NCI-H1694 treated with DMSO at 0.1 percent for 48 hours (cell line): ENCODE data around the gene HSFX2.
"Not testable (repeated sequence)": the region's sequence is repeated elsewhere in the genome, so short reads cannot be mapped to it uniquely, and the experiment has no call there.

Source experiments
- DNase-seq: peaks from one replicate; lab custom pipeline; 2025; lab: John Stamatoyannopoulos, UW

HSFX2 gene

DNA sequence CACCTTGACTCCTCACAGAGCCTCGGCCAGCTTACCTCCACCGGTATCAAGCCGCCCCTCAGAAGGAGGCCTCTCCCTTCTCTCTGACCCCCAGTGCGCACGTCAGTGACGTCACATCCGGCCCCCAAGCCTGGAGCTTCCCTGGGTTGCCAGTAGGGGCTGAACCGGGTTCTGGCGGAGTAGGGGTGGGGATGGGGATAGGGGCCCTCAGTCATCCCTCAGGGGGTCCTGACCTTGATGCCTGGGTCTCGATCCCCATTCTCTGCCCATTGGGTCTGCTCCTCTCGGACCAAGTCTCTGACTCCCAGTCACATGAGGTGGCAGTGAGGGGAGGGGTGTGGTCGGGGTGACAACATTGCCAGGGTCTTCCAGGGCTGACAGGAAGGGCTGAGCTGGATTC lies 7.8 kb downstream of the HSFX2 start, which contains the start of gene MAGEA9B:
Gene MAGEA9B, minus strand, starts transcription at position 101 of the 400 bp plus-strand sequence. CDS start 4,280 bp downstream, outside the sequence.
- DNase-seq: not testable (repeated sequence)

DNA sequence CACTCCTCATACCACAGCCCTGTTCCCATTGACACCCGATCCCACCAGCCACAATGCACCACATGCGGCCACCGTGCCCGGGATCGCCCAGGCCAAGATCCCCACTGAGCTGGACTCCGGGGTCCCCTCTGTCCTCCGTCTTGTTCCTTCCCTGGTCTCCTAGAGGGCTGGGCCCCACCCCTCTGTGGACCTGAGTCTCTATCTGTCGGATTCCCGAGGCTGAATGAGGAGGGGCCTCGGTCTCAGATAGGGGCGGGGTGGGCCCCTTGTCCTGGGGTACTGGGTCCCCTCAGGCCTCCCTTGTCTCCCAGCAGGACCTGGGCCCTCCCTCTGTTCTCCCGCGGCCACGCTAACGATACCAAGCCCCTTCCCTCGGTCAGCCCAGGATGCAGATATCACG lies 9.5 kb downstream of the HSFX2 start:
- not testable (repeated sequence) for DNase-seq

DNA sequence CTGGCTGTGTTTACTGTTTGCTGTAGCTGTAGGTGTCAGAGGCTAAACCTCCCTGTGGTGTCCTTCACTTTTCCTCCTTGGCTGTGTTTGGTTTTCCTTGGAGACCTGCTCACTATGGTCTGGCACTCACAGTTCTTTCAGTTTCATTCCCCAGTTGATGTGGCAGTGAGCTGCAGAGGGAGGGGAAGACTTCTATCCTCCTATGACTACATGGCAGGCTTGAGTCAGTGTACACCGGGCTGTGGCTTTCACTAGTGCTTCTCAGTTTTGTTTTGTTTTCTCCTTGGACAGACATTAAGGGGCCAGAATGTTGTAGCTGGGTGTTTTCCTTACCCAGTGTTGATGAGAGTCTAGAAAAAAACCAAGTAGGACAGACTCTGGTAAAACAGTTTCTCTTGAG lies 21.7 kb downstream of the HSFX2 start:
- DNase-seq: not testable (repeated sequence)

DNA sequence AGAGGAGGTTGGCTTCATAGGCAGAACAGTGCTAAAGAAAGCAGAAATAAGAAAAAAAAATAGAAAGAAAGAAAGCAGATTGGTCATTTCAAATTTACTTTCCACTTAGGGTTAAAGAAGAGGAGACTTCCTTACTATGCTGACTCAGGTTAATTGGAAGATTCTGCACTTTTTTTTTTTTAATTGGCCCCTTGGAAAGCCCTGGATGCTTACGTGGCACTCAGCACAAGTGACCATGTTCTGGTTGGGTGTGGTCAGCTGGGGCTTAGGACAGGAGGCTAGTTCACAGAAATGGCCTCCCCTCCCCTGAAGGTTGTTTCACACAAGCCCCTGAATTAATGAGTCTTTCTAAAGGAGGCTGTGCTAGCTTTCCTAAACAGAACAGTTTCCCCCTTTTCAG lies 22.4 kb downstream of the HSFX2 start:
- DNase-seq: no peak

DNA sequence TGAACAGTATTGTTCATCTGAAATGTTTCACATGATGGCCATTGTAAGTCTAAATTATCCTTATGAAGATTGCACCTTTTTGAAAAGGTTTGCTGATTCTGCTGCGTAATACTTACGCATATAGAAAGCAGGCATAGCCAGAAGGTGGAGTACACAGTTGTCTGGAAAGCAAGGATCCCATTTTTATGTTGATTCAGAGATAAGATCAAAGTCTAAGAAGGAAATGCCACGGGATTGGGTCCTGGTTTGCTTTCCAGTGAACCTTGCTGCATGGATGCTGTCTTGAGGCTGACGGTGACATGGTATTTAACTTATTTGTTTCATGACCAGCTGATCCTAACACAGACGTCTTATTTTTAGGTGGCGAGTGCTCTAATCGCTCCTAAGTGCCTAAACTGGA lies 23.3 kb downstream of the HSFX2 start:
- DNase-seq: no peak

DNA sequence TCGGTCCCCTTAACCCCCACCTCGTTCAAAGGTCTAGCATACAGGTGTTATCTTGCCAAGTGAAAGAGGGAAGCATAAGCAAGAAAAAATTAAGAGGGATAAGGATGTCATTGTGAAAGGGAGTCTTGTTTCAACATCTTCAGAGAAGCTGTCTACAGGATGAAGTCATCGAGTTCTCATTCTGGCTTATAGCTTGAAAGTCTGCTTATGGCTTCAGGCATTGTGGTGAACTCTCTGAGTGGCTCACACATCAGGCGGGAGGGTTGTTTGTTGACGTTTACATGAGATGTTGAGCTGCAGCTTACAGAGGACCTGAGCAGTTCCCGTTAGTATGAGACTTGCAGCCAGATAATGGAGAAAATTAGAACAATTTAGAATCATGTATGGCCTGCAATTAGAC lies 24.4 kb downstream of the HSFX2 start:
- DNase-seq: no peak

DNA sequence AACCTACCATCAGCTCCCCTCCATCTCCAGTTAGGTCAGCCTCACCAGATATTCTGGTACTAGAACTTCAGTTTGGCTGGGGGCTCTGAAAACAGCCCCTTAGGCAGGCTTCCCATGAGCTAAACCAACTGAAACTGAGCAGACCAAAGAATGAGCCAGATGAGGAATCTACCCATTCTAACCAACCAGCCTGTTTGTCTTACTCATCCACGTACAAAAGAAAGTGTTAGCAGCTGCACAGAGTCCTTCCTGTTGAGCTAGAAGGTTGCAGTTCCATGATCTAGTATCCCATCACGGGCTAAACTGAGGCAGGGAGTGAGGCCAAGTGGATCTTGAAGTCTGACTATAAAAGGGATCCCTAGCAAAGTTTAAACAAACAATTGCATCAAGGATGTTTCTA lies 25.3 kb downstream of the HSFX2 start:
- no peak for DNase-seq

DNA sequence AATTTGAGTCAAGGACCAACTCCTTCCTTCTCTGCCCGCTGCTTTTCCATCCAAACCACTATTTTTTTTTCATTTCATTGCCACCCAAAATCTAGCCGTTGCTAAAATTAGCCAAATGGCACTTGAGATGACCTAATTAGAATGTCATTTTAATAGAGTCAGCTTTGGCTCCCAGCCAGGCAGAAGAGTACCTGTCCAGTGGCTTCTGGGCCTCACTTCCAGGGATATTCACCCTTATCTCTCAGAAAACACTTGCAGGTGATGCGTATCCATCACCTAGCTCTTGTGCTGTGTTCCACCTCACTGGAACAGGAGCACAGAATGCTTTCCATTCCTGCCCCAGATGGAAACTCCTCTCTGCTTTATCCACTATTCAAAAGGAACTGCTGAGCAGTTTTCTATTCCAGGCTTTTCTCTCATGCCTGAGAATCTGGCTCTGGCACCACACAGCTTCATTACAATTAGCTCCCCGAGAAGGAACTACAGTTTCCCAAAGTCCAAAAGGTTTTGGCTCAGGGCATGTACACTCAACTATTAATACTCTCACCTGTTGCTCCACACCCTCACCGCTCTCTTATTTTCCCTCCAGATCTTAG lies 26.3 kb downstream of the HSFX2 start:
- no peak for DNase-seq

DNA sequence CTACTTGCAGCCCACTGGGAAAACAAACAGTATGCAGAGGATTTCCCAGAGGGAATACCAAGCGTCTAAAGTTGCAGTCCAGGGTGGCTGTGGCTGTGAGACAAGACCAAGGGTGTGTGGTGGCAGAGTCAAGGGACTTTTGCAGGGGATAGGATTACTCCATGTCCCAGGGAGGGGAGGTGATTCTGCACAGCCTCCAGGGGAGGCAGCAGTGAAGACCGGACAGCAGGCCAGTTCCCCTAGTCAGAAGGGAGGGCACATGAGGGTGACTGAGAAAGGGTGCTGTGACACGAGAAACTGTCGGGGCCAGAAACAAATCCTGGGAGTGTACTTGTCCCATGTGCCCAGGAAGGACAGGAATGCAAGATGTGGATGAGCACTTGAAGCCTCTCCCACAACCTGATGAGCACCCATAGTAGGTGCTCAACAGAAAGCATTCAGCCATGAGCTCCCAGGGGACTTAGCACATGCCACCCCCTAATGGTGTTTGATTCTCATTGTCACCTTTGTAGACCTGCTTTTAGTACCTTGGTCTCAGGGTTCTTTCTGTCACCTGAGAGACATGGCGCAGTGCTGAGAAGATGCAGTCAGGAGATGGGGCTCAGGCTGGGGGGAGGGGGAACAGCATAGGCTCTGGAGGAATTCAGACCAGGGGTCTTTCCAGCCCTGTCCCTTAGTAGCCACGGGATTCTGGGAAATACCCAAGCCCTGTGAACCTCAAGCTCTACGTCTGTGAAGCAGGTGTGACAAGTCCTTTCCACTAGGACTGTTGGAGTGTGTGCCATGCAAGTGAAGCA lies 27.3 kb downstream of the HSFX2 start:
- no peak for DNase-seq

DNA sequence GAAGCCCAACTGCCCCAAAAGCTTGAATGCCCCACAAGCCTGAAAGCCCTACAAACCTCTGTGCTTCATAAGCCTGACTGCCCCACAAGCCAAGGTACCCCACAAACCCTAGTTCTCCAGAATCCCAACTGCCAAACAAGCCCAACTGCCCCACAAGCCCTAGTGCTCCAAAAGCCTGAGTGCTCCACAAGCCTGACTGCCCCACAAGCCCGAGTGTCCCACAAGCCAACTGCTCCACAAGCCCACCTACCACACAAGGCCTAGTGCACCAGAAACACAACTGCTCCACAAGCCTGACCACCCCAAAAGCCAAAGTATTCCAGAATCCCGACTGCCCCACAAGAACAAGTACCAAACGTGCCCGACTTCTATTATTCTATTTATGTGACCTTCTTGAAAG lies 31.8 kb downstream of the HSFX2 start:
- DNase-seq: no peak

DNA sequence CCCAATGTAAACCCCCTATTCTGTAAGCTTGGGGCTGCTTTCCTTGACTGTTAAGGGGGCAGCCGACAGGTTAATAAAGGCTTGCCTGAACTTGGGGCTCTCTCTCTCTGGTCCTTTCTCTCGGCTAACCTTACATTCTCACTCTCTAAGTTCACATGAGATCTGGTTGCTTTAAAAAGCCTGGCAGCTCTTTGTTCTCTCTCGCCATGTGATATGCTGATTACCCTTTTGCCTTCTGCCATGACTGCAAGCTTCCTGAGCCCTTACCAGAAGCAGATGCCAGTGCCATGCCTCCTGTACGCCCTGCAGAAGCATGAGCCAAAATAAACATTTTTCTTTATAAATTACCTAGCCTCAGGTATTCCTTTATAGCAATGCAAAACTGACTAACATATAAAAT lies 39.9 kb downstream of the HSFX2 start:
- not testable (repeated sequence) for DNase-seq

DNA sequence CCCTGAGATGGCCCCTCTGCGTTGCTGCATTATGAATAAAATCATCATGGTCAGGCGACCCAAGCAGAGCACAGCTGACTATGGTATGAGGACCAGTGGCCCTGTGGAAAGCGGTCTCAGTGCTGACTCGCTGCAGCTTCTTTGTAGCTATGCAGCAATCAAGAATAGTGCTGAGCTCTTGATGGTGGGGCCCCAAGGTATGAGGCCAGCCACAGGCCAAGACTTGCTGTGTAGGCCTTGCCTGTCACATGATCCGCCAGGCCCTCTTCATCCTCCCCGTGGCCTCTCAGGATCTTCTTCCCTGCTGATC lies 43.2 kb downstream of the HSFX2 start:
- DNase-seq: not testable (repeated sequence)

DNA sequence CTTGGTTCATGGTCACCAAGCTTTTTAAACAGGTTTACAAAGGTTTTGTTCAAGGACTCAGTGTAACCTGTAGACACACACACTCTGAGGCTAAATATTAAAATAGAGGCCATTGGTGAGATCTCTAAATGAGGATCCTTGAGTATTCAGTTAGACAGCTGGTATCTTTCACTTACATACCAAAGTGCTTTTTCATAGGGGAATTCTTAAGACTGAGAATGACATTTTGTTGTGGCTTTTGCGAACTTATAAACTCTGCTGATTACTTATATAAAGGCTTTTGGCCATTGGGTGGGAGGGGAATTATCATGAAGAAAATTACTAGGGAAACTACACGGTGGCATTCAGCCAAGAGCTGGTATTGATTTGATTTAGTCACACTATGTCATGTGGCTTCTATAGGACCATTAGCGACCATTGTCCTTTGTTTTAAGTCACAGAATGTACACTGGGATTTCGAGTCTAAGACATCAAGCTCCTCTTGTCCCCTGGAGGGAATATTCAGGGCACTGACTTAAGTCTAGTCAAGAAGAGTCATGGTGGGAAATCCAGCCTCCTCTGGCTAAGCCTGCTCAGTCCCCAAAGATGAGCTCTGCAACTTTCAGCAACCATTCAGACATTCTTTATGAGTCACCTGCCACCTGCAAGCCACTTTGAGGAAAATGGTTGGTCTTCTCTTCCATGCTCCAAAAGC lies 43.7 kb downstream of the HSFX2 start:
- DNase-seq: not testable (repeated sequence)

DNA sequence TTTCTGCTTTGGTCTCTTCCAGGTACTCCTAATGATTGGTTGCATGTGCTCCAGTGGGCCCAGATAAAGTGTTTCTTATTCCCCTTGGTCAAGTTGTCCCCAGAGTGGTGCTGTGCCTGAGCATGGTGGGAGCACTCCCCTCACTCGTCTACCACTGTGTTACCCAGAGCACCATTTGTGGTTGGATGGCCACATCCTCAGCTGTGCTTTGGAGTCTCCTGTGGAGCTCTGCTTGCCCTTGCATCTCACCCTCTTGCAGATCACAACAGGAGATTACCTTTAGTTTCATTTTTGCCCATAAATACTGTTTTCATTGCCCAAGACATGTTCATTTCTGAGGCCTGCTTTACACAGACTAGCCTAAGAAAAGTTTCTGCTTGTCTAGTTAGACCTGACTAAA lies 44.7 kb downstream of the HSFX2 start:
- DNase-seq: not testable (repeated sequence)

DNA sequence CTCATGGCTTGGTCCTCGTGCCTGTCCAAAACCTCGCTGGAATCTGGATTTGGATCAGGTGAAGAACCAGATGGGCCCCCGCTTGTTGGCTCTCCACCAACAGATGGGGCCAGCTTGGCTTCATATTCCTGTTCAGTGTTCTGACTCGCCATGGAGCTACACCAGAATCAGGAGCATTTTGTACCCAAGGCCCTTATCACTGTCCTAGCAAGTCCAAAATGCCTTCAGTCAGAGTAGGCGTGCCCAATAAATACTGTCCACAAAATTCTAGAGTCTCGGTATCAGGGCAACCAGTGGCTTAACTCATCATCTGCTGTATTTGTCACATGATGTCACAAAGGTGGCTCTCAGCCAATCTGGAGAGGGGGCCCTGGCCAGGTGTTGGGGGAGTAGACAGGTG lies 45.4 kb downstream of the HSFX2 start, which contains the start of gene HSFX3:
Gene HSFX3, minus strand, starts transcription at position 224 of the 400 bp plus-strand sequence. Its CDS starts 72 bp downstream, at position 152.
- not testable (repeated sequence) for DNase-seq

DNA sequence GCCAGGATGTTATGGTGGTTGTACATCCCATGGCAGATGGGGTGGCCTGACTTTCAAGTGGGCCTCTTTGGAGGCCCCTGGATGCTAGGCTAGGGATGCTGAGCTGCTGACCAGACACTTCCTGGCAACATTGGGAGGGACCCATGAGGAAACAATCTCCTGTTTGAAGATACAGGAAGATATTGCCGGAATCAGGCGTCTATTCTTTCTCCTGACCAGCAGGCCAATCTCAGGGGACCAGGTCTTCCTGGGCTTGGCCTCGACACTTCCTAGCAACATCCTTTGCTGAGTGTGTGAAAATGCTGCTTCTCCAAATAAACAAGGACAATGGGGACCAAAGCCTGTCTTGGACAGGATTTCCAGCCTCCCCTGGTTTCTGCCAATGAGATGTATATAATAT lies 47.3 kb downstream of the HSFX2 start:
- not testable (repeated sequence) for DNase-seq

DNA sequence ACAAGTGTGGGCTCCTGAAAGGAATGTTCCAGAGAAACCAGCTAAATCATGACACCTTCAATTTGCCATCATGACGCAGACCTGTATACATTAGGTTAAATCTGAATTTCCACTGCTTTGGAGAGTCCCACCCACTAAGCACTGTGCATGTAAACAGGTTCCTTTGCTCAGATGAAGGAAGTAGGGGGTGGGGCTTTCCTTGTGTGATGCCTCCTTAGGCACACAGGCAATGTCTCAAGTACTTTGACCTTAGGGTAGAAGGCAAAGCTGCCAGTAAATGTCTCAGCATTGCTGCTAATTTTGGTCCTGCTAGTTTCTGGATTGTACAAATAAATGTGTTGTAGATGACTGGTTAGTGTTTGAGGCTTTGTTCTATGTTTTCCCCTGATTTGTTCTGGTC lies 48.2 kb downstream of the HSFX2 start:
- not testable (repeated sequence) for DNase-seq

DNA sequence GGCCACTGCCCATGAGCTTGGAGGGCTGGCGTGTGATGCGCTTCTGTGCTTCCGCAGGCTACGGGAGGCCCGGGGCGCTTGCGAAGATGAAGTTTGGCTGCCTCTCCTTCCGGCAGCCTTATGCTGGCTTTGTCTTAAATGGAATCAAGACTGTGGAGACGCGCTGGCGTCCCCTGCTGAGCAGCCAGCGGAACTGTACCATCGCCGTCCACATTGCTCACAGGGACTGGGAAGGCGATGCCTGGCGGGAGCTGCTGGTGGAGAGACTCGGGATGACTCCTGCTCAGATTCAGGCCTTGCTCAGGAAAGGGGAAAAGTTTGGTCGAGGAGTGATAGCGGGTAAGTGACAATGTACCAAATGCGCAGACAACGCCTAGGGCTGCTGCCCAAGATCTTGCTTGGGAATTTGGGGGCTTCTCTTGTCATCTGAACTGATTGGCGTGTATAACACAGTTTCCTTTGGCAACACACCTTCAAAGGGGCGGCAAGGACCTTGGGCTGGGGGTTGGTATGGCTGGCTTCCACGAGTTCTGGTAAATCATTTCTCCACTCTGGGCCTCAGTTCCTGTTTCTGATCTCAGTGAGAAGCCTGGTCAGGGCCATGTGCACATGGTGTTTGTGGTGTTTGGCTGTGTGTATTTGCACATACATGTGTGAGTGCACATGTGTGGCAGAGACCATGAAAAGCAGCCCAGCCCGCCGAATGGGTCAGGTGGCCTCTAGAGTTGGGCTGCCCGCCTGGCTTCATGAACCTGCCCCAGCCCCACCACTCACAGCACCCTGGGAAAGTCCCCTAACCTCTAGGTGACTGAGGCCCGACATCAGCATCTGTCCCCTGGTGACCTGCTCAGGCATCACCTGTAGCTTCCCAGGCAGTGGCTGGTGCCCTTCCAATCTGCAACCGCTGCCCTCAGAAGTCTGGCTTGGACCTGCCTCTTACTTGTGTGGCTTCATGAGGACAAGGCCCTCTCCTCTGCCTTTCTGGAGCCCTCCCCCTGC lies 49.3 kb downstream of the HSFX2 start:
- DNase-seq: peak; percentile 19
